SK-MEL-5 (cell line): ENCODE measurements around the gene LTB4R. TPM values are rescaled to one million over a fixed set of nuclear protein-coding genes. Genes with fewer than 3 reads are reported as not detected.

Source experiments
- DNase-seq: peaks from one replicate; pipeline ENCODE4 v3.0.0-alpha.2; 2016; ENCODE audit warnings: low read depth, low spot score
- in situ Hi-C: cut with HindIII; loops from 2 replicates; pipeline ENCODE4 v1.10.0; 2016; ENCODE audit warnings: low sequenced_read_pairs, high pct_unique_total_duplicates, low pct_unique_long_range_greater_than_20kb
- total RNA-seq: library from RNA; depleted of rRNA; stranded (reverse); fragments of >200 nt; shearing (Covaris generic); gene quantifications from 2 replicates; pipeline ENCODE4 v1.2.3, GENCODE V29; 2014

LTB4R gene
- total RNA-seq, 1 experiment from 2014 or later, result 1.7 TPM

DNA sequence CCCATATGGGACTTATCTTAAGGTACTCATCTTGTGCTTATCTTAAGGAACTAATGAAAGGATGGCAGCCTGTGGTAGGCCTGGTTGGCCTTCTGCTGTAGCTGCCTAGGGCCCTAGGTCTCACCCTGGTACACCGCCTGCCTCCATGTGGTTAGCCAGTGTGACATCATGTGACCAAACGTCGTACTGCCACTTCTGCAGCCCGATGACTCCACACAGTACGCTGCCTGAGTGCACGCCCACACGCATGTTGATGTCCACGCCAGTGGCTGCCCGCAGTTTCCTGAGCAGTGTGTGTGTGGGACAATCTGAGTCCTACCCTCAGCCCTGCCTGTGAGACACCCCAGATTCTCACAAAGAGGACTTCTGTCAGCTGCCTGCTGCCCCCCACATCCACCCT lies 18.4 kb downstream of the LTB4R start:
- in situ Hi-C loops, result loop anchor here (10.0 kb wide), 1 partner anchor 95 kb away; the partner anchor contains the start of genes CBLN3 and KHNYN
- no peak for DNase-seq

DNA sequence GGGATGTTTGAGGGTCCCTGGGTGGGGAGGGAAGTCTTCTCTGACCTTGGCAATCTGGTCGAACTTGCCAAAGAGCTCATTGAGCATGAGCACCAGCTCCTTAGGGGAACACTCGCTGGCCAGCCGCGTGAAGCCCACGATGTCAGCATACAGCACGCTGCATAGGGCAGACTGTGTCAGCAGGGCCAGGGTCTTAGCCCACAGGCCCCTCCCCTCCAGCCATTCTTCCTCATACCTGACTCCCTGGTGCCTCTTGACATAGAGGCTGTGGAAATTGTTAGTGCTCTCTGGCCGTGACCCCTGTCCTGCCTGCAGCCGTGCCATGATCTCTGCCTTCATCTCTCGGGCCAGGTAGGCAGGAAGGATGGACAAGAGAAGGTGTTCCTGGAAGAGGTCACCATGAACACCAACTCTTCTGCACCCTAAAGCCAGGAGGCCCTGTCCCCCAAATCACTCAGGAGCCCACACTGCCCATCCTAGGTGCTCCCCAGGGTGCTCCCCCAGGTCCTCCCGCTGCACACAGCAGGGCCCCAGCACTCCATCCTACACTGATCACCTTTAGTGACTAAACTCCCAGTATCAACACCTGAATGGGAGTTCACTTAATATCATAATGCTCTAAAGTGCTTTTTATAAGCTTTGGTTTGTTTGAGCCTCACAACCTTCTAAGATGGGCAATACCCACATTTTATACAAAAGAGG lies 19.8 kb downstream of the LTB4R start:
- no peak for DNase-seq
- in situ Hi-C loops, result loop anchor here (10.0 kb wide), 1 partner anchor 94 kb away; the partner anchor contains the start of genes CBLN3 and KHNYN

DNA sequence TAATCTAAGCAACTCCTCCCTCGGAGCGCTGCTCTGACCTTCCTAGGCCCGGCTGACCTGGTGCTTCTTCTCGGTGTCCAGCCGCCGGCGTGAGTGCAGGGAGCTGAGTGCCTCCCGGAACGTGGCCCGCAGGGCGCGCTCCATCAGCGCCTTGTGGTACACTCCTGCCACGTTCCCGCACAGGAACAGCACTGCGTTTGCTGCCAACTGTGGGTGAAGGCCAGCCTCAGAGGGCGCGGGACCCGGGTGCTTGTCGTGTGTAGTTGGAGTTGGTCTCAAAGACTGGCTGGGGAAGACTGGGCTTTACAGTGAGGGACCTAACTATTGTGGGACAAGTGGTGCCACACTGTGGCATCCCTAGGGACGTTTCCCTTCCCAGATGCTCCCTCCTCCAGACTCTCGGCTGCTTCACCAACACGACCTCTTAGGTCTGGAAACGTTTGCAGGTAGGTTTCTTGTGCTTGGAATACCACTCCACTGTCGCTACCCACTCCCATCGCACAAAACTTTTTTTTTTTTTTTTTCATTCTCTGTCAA lies 20.5 kb downstream of the LTB4R start:
- in situ Hi-C loops, result loop anchor here (10.0 kb wide), 1 partner anchor 93 kb away; the partner anchor contains the start of genes CBLN3 and KHNYN
- DNase-seq, result no peak

DNA sequence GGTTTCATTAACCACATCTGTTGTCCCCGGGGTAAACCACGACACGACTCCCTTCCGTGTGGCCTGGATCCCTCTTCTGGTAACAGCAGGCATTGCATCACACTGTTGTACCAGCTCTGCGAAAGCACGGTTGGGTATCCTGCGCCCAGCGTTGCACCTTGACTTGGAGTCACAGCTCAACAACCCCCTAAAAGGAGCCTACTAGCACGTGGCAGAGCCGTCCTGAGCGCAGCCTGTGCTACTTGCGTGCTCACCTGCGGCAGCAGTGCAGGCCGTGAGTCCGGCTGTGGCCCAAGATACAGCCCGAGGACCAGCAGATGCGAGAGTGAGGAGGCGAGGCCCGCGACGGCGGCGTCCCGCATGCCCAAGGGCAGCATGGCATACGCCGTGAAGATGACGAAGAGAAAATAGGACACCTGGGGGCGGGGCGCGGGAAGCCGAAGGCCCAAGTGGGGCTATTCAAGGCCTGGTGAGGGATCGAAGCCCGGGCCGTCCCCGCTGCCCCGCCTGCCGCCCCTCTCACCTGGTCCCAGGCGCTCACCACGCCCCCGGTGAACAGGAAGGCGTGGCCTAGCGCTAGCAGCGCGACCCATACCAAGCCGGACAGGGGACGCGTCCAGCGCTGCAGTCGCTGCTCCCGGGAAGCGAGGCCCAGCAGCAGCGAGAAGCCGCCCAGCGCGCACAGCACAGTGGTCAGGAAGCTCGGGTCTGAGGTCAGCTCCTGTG lies 21.1 kb downstream of the LTB4R start:
- DNase-seq, result peak; percentile 66
- in situ Hi-C loops, result loop anchor here (10.0 kb wide), 1 partner anchor 92 kb away; the partner anchor contains the start of genes CBLN3 and KHNYN

DNA sequence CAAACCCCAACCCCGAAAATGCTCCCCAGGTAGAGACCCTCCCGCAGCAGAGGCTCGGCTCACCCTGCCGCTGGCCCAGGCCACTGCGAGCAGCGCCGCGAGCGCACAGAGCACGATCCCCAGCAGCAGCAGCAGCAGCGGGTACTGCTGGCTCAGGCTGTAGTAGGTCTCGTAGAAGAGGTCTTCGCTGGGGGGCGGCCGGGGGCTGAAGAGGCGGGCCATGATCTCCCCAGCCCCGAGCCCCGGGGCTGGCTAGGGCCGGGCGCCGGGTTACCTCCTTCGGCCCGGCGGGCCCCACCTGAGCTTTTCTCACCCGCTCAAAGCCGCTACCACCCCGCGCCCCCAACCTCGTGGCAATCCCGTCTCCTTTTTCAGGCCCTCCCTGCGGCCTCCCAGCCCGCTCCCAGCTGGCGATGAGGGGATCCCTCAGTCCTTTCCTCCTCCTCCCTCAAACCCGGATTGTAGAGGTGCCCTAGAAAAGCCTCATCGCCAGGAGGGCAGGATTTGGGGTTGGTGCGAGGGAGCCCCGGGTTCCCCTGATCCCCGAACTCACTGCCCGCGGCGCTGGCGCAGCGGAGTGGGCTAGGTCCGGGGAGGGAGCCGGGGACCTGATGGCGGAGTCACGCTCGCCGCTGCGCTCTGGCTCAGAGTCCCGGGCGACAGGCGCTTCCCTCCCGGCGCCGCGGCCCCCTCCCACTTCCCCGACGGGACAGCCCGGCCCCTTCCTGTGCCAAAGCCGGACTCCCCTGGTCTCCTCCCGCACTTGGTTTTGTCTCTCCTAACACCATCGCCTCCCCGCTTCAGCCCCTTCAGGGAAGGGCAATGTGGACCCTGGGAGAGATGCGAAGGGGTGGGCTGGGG lies 23.4 kb downstream of the LTB4R start, which contains the start of gene ADCY4:
TSS of gene ADCY4 (minus strand) at position 641 of the 861 bp plus-strand sequence. CDS start at position 222, 419 bp downstream.
- no peak for DNase-seq
- in situ Hi-C loops, result loop anchor here (10.0 kb wide), 1 partner anchor 90 kb away; the partner anchor contains the start of genes CBLN3 and KHNYN

DNA sequence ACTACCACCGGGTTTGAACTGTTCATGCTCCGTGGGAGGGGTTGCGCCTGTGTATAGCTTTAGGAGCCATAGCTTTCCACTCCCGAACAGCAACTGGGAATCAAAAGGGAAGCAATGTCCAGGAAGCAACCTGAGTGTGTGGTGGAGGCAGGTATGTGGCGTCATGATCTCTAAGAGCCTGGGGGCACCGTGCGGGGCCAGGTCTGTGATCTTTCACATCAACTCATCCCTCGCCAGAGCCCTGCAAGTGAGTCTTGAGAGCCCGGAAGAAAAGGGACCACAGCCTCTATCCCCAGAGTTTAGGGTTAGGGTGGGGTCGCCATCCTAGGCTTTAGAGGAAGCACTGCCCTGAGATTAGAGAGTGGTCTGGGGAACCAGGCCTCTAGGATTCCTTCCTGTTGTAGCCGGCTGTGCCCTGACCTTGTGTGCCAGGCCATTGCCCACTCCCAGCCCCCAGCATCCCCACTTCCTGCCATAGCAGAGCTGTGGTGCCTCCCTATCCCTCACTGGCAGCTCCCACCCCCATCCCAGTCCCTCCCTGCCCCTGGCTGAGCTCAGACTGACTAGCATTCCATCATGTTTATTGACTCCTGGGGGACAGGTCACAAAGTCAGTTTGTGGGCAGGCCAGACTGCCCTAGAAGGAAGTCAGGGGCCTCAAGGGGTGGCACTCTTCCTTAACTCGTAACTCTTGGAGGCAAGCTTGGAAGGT lies 24.3 kb downstream of the LTB4R start:
- DNase-seq, result no peak
- in situ Hi-C loops, result loop anchor here (10.0 kb wide), 1 partner anchor 89 kb away; the partner anchor contains the start of genes CBLN3 and KHNYN

DNA sequence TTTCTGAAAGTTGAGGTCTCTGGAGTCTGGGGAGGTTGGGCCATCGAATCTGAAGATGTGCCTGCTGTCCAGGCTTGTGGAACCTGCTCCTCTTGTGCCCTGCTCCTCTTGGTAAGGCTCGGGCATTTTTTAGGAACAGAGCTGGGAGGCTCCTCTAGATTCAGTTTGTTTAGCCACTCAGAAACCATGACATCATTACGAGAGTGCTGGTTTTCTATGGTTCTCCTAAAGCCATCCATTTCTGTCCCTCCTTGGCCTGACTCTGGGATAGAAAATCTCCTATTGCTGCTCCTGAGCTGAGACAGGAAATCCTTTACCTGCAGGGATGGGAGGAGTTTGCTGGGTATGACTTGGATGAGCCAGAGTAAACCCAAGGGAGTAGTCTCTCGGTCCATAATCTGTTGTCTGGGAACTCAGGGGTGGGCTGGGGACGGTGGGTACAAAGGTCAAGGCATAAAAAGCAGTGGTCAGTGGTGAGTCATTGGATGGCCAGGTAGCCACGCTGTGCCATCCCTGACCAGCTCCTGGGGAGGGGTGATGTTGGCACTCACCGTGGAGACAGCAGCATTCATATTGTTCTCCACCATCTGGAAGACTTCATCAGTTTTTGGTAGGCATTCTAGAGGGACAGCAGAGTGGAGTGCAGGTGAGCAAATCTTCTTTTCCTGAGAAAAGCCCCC lies 26.0 kb downstream of the LTB4R start:
- DNase-seq, result no peak
- in situ Hi-C loops, result loop anchor here (10.0 kb wide), 1 partner anchor 88 kb away; the partner anchor contains the start of genes CBLN3 and KHNYN

DNA sequence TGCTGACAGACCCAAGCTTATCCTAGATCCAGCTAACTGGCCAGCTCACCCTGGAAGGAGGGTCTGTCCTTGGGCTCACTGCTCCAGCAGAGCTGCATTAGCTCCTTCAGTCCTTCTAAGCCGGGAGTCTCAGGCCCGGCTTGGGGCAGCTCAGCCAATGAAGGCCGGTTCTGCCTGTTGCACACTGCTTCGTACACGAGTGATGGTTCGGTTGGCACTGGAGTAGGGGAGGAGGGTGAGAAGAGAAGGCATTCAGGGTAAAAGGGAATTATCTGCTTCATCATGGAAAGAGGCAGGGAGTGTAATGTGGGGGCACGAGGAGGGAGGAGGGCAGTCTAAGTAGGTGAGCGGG lies 26.5 kb downstream of the LTB4R start:
- DNase-seq, result no peak
- in situ Hi-C loops, result loop anchor here (10.0 kb wide), 1 partner anchor 87 kb away; the partner anchor contains the start of genes CBLN3 and KHNYN

DNA sequence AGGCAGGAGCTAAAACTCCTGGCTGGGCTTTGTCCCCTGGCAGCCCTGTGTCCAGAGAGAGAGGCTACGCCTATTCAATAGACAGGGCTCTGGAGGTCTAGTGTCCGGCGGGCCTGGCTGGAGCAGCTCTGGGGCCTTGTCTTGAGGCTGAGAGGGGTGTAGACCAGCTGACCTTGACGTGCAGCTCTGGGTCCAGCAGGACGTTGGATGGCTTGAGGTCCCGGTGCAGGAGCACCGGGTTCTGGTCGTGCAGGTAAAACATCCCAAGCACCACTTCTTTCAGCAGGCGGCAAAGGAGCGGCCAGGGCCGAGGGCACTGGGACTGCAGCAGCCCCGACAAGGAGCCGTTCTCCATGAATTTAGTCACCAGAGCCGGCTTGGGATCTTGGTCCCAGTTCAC lies 27.5 kb downstream of the LTB4R start:
- DNase-seq, result no peak
- in situ Hi-C loops, result loop anchor here (10.0 kb wide), 1 partner anchor 86 kb away; the partner anchor contains the start of genes CBLN3 and KHNYN

DNA sequence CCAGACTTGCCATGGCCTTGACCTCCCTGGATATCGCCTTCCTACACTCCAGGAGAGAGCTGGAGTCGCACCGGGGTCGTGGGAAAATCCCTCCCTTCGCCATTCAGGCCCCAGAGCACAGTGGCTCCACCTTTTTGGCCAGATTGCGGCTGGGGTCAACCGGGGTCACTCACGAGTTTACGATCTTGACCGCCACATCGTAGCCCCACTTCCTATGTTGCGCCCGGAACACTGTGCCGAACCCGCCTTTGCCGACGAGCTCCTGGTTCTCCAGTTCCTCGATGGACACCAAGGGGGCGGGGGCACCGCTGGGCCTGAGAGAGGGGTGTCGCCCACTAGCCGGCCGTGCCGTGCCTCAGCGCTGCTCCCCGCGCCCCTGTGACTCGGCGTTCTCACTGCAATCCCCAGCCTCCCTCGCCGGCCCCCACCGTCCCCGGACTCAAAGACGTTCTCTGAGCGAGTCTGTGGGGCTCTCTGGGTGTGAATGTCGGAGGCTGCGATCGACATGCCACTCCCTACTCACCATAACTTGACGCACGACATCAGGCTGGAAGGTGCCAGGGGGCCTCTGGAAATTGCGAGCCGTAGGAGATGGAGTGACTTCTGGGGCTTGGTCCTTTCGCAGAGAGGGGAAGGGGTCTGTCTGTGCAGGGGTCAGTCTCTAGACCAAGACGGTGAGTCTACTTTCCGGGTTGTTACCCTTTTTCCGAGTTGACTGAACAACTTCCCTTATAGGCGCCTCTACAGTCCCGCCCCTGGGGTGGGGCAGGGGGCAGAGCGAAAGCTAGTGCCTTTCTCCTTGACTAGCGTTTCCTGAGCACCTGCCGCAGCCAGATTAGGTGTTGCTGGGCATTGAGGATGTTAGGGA lies 28.2 kb downstream of the LTB4R start, which contains the start of gene RIPK3:
TSS of gene RIPK3 (minus strand) at position 708 of the 868 bp plus-strand sequence. CDS start at position 543, 165 bp downstream.
- in situ Hi-C loops, result loop anchor here (10.0 kb wide), 1 partner anchor 85 kb away; the partner anchor contains the start of genes CBLN3 and KHNYN
- DNase-seq, result no peak

DNA sequence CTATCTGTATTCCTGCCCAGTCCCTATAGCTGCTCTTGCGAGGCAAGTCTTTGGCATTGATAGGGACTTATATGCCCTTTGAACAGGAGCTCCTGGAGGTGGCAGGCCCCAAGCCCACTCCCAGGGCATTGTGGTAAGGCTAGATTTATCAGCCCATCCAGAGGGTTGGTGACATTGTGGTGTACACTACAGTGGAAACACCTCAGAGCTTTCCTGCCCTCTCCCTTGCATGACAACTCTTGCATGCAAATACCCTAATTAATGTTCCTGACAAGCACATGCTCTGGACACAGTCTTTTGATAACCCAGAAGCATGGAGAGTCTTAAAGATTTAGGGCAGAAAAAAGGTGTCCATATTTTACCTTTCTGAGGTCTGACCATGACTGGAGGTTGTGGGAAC lies 29.3 kb downstream of the LTB4R start:
- in situ Hi-C loops, result no loop called here
- no peak for DNase-seq

DNA sequence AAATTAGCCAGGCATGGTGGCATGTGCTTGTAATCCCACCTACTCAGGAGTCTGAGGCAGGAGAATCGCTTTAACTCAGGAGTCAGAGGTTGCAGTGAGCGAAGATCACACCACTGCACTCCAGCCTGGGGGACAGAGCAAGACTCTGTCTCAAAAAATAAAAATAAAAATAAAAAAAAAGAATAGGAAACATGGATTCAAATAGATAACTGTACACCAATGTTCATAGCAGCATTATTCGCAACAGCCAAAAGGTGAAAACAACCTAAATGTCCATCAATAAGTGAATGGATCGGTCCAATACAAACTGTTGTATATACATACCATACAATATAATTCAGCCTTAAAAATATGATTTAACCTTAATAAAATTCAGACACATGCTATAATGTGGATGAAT lies 31.6 kb downstream of the LTB4R start:
- DNase-seq, result no peak

DNA sequence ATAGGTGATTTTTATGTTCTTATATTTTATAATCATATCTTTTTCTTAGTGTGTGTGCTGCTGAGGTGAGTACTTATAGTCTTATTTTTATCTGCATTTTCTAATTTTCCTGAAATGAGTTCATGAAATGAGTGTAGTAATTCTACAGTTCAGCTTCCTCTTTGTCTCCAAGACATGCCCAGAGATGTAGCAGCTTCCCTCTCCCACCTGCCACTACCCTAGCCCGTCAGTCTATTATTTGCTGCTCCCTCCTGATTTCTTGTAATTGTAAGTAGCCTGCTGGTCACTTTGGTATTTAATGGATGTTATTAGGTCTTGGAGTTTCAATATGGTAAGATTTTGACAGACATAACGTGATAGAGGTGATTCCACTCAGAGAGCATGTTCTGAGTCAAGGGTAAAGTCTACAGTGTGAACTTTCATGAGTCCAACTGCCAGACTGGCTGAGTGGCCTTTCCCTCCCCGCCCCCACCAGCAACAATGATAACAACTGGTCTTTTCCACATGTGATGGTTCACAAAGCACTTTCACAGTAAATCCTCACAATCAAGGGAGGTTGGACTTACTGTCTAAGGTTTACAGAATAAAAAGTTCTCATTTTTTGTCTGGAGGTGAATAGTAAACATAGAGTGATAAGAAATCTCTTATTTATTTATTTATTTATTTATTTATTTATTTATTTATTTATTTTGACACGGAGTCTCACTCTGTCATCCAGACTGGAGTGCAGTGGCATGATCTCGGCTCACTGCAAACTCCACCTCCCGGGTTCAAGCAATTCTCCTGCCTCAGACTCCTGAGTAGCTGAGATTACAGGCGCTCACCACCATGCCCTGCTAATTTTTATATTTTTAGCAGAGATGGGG lies 32.7 kb downstream of the LTB4R start:
- in situ Hi-C loops, result no loop called here

More for the DNA sequence above, 31.6 kb downstream of the LTB4R start:
- in situ Hi-C loops, result no loop called here

DNA sequence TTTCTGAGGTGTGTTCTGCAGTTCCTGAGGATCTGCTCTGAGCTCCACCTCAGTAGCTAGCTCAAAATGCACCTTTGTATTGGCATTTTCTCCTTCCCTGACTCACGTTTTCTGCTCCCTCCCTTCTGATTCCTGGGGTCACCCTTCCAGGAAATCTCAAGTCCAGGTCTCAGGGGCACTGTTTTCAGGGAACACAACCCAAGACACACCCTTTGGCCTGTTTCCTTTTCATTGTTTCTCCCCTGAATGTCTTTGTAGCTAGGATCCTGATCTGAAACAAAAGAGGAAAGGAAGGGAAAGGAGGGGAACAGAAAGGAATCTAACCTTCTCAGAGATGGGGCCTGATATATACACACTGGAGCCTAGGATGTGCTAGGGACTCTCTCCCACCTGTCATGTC lies 35.8 kb downstream of the LTB4R start:
- DNase-seq, result no peak
- in situ Hi-C loops, result no loop called here

More for the DNA sequence above, 32.7 kb downstream of the LTB4R start:
- no peak for DNase-seq
